GM18511 (cell line): ENCODE data around the gene WDR31.

Experiments
- ATAC-seq: cut with Tn5 transposase; IDR thresholded peaks from one replicate; pipeline ENCODE4 v1.9.1; 2021; ENCODE audit warnings: mild to moderate bottlenecking, moderate library complexity; ENCODE audit not compliant: unreplicated experiment

The WDR31 gene

GRCh38 chr9:113341712-113342410, 1.8 kb upstream of the WDR31 start:
- ATAC-seq, result no peak

- ATAC-seq, result no peak
These were observed 2.4 kb downstream of the WDR31 start for GRCh38 chr9:113337714-113338113.

- no peak for ATAC-seq
These were observed 8.3 kb downstream of the WDR31 start for GRCh38 chr9:113331780-113332179.

GRCh38 chr9:113328045-113328782, 11.9 kb downstream of the WDR31 start:
- no peak for ATAC-seq

- ATAC-seq, result no peak
These were observed 13.8 kb downstream of the WDR31 start for GRCh38 chr9:113326230-113326629.

- ATAC-seq, result no peak
These were observed 17.4 kb downstream of the WDR31 start for GRCh38 chr9:113322671-113323070.

GRCh38 chr9:113320051-113320450, 20.0 kb downstream of the WDR31 start:
- ATAC-seq, result no peak

GRCh38 chr9:113319054-113319453, 21.0 kb downstream of the WDR31 start:
- ATAC-seq, result no peak

- ATAC-seq, result no peak
These were observed 22.3 kb downstream of the WDR31 start for GRCh38 chr9:113317777-113318176.

- no peak for ATAC-seq
These were observed 24.0 kb downstream of the WDR31 start for GRCh38 chr9:113316030-113316429.

- ATAC-seq, result no peak
These were observed 24.8 kb downstream of the WDR31 start for GRCh38 chr9:113315231-113315630.

- no peak for ATAC-seq
These were observed 26.8 kb downstream of the WDR31 start for GRCh38 chr9:113313261-113313660.

- no peak for ATAC-seq
These were observed 28.1 kb downstream of the WDR31 start for GRCh38 chr9:113311961-113312360.

- no peak for ATAC-seq
These were observed 29.5 kb downstream of the WDR31 start for GRCh38 chr9:113310538-113310937.

- no peak for ATAC-seq
These were observed 30.8 kb downstream of the WDR31 start for GRCh38 chr9:113309204-113309813.

- no peak for ATAC-seq
These were observed 32.6 kb downstream of the WDR31 start for GRCh38 chr9:113307396-113307975.

GRCh38 chr9:113306566-113306965, 33.5 kb downstream of the WDR31 start:
- no peak for ATAC-seq

- no peak for ATAC-seq
These were observed 37.2 kb downstream of the WDR31 start, which contains the start of gene RNF183 for GRCh38 chr9:113302792-113303418. Gene RNF183 (minus strand): TSS chr9:113303376. CDS start chr9:113298184, 5,192 bp downstream.

GRCh38 chr9:113301548-113301947, 38.5 kb downstream of the WDR31 start:
- no peak for ATAC-seq

GRCh38 chr9:113299800-113300292, 40.2 kb downstream of the WDR31 start:
- no peak for ATAC-seq
